HG03060 (cell line): ENCODE data around the gene ERG28.
"Not testable (repeated sequence)": the region's sequence is repeated elsewhere in the genome, so short reads cannot be mapped to it uniquely, and the experiment has no call there.

Experiments
- ATAC-seq: cut with Tn5 transposase; IDR thresholded peaks from one replicate; pipeline ENCODE4 v1.9.1; 2021; ENCODE audit warnings: low read depth, moderate number of reproducible peaks; ENCODE audit not compliant: unreplicated experiment

The ERG28 gene

DNA sequence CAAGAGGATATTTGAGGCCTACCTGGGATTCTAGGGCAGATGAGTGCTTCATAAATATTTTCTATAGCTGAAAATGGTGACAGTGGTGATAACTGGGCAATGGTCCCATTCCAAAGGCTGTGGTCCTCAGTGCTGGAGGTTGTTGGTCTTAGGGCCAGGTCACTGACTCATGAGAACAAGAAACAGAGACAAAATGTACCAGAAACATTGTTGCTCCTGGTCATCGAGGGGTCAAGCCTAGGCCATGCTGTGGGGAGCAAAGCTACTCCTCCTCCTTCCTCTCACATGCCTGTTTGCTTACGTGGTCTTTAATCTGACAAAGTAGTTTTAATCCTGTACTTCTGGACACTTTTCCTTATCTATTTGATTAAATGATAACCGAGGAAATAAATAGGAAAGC, 33.8 kb downstream of the ERG28 start:
- no peak for ATAC-seq

DNA sequence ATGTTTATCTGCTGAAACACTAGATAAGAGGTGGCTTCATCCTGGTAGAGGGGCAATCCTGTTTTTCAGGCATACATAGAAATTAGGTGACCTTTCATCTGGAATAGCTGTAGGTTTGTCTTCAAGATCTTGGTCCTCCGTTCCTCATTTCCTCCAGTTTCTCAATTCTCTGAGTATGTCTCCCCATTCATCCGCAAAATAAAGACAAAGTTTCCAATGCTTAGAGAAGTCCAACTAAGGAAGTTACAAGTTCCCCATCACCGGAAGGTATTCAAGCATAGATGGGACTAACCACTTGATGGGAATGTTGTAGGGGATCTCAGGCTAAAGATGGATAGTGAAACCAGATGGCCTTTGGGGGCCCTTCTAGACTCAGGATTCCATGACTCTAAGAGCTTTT, 34.3 kb downstream of the ERG28 start:
- no peak for ATAC-seq

DNA sequence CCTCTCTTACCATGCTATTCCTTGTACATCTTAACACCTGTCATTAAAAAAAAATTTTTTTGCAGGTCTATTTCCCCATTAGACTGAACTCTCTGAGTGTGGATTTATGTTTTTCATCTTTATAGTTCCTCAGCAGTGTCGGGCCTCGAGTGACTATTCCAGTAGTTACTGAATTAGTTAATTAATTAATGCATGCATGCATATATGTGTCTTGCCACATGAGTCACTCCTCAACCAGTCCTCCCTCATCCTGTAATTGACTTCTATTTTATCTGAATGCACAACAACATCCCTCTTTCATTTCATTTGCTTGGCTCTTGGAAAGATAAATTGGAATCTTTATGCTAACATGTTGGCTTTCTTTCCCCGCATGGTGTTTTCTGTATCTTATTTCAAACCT, 35.6 kb downstream of the ERG28 start:
- ATAC-seq, result no peak

DNA sequence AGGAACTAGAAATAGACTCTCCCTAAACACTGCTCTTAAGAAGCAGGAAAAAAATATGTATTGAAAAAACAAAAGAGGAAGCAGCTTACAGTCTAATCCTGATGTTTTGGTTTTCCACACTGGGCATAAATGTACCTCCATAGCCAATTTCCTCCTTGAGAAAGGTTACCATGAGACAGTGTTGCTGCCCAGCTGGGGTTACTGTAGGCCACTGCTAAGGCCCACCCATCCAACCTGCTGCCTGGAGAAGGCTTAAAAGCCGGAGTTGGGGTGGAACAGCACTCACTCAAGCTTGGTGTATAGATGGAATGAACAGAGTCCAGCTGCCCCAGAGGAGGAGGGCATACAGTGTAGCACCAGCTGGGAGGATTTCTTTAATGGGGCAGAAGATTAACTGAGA, 41.1 kb downstream of the ERG28 start:
- no peak for ATAC-seq

DNA sequence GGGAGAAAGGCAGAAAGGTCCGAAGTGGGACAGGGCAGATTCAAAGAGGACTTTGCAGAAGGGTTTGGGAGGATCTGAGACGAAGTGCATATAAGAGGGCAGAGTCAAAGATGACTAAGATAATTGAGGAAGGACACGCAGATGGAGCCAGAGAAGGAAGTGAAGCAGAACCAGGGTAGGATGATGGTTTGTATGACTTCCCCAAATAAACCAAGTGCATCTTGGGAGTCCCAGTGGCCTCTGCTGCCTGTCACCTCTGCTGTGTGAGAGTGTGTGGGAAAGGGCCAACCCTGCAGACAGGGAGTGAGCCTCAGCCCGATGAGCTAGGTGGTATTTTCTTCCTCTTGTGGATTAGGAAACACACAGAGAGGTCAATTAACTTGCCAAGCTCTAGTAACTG, 45.5 kb downstream of the ERG28 start:
- no peak for ATAC-seq

DNA sequence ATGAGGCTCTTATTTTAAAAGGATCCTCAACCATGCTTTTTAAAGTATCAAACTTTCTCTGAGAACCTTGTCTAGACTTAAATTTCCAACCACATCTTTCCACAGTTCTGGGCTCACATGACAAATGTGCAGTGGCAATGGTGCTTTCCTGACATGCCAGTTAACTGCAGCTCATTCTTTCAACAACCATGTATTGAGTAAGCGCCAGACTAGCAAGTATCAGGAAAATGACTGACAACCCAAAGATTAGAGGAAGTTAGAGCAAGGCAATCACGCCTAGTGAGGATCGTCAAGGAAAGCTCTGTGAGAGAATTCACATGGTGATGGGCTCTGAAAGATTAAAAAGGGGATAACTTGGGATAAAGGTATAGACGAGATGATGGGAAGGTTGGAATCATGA, 46.5 kb downstream of the ERG28 start:
- ATAC-seq, result no peak

DNA sequence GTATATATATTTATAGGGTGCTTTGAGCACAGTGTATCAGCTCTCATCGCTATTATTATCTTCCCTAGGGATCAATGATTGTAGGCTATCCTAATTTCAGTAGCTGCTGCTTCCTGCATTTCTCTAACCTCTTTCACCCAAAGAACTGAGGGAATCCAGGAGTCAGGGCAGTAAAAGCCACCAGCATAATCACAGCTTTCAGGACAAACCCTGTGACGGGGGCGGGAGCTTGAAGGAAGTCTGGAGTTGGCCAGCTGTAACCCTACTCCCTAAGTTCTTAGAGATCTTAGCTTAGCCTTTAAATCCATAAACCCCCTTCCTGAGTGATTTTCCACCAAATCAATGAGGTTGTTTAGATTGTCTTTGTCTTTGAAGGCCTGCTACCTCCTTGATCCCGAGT, 48.5 kb downstream of the ERG28 start:
- no peak for ATAC-seq

DNA sequence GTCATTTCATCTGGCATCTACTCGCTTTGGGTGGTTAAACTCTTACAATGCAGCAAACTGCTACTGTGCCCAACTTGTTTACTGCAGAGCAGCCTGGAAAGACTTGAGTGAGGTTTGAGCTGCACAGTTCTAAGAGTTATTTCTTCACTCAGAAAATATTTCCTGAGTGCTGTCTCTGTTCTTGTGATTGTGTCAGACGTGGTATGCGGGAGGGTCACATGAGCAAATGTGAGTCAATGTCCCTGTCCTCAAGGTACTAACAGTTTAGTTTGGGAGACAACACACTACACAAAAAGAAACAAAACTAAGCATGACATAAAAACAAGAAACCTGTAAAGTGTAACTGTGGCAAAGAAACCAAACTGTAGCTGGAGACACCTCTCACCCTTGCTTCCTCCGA, 49.8 kb downstream of the ERG28 start:
- no peak for ATAC-seq

DNA sequence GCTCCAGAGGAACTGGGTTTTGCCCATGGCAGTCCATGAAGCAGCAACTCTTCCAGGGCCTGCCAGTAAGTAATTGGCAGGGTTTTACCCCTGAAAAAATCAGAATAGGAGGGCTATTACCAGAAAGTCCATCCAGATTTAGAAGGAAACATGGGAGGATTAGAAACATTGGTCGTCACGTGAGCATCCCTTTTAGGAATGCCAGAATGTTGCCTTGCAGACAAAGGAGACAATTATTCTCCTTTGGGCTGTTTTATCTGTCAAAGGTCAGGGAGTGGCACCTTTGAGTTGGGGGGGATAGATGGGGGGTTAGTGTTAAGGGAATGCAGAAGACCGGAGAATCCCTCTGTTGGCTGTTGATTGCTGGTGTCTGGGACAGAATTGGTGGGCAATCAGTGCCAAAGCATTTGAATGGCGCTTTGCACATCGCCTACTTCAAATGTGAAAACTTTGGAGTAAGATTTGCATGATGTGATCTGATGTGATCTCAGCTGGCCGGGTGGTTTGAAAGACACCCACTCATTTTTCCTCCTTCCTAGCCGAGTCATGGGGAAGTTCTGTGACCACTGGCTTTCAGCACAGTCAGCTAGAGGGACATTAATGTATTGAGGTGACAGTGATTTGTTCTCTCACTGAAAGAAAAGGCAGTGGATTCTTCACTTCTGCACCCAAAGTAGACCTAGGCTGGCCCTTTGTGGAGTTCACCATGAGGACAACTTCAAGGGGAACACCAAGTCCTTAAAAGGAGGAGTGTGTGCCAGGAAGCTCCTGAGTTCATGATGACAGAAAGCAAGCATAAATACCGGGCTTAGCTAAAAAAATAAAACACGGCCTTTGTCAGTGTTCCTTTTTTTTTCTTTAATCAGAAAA, 50.8 kb downstream of the ERG28 start:
- ATAC-seq, result no peak

DNA sequence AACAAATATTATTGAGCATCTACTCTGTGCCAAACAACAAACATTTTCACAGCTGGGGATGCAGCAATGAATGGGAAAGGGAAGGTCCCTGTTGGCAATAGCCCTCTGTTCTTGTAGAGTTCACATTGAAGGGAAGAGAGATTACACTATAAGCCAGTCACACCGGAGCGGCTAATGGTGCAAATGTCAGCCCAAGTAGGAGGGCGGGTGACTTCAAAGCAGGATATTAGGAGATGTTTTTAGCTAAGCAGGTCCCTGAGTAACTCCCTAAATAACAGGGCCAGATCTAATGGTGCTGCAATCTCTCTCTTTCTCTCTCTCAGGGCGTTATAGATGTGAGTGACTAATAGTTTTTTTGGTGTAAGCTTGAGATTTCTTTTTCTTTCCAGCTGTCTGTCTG, 51.6 kb downstream of the ERG28 start:
- no peak for ATAC-seq

DNA sequence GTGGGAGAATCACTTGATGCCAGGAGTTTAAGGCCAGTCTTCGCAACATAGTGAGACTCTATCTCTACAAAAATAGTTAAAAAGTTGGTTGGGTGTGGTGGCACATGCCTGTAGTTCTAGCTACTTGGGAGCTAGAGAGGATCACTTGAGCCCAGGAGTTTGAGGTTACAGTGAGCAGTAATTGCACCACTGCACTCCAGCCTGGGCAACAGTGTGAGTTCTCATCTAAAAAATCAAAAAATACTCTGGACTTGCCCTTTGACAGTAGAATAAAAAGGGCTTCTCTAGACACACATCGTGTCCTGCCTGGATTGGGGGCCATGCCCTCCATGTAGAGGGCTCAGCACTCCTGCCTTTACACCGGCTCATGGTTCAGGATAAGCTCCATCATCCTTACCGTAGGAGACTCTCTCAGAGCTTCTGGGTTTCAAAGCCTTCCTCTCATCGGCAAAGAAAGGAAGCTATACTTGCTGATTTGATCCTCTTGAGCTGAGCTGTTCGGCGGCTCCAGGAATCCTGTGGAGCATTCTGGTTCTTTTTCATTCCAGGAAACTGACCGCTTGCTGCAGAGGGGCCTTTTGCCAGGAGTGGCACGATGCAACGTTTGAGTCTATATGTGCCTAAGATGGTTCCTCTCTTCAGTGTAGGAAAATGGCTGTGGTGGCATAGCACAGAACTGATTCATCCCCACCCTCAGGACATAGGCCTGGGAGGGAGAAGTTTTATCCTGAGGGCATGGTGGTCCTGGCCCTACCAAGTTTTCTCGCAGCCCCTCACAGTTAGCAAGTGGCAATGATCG, 52.6 kb downstream of the ERG28 start:
- no peak for ATAC-seq

DNA sequence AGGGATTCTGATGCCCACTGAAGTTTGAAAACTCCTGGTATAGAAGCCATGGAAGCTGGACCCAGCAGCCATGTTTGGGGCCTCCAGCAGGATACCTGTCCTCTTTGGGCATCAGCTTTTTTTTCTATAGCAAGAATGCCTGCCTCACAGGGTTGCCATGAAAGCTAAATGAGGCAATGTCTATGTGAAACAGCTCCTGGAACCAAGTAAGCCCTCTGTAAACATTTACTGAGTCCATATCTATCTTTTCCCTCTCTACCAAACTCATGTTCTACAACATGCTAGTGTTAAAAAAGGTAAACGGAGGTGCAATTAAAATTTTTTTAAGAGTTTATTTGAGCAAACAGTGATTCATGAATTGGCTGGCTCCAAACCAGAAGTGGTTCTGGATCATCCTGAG, 53.6 kb downstream of the ERG28 start:
- no peak for ATAC-seq

DNA sequence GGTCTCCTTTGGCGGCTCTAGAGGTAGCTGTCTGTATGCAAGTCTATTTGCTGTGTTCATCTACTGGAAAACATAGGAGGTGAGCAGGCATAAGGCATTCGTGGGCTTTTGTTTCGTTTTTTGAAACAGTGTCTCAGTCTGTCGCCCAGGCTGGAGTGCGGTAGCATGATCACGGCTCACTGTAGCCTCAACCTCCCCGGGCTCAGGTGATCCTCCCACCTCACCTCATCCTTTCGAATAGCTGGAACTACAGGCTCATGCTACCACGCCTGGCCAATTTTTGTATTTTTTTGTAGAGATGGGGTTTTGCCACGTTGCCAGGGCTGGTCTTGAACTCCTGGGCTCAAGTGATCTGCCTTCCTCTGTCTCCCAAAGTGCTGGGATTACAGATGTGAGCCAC, 54.8 kb downstream of the ERG28 start:
- ATAC-seq, result no peak

DNA sequence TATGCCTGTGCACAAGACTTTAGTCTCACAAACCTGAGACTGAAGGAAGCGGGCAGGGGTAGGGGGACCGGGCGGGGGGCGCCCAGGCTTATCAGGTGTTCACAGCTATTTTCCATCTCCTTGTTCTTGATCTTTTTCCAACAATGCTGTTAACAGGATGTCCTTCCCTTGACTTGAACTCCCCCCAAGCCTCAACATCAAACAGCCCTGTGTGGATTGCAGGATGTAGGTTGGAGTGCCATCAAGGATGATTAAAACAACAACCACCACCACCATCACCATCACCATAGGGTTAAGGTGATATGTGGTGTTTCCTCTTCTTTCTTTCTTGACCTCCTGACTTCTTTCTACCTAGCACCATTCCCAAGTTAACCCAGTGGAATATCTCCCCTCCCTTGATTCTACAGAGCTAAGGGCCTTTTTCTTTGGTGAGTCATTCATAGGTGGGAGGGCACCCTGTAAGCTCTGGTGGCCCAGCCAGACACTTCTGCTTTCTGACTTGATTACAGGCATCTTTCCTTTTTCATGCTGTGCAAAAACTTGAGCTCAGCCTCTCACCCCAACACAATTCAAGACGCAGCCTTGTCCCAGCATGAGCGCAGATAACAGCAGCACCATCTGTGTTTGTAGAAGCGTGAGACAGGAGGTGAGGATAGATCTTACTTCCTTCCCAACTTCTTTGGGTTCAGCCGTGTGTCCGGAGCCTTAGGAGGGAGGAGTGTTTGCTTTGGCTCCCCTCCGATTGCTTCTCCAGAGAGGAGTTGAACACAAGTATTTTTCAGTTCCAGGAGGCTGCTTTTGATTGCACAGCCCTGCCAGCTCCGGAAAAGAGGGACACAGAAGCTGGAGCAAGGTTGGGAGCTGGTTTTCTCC, 55.5 kb downstream of the ERG28 start:
- ATAC-seq, result no peak

DNA sequence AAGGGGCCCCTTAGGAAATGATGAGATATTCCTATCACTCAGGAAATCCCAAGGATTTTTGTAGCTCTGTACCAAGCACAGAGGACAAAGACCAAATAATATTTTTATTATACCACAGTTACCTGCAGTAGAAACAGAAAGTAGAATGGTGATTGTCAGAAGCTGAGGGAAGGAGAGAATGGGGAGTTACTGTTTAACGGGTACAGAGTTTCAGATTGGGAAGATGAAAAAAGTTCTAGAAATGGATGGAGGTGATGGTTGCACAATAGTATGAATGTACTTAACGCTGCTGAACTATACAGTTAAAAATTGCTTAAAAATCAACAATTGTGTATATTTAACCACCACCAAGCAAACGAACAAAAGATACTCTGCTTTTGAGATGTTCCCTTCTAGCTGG, 58.2 kb downstream of the ERG28 start:
- no peak for ATAC-seq

DNA sequence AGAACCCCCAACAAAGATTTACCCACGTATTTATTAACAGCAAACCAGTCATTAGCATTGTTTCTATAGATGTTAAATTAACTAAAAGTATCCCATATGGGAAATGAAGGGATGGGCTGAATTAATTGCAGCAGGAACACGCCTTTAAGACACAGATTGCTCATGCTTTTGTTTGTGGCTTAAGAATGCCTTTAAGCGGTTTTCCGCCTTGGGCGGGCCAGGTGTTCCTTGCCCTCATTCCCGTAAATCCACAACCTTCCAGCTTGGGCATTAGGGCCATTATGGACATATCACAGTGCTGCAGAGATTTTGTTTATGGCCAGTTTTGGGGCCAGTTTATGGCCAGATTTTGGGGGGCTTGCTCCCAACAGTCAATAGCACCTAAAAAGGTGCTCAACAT, 59.6 kb downstream of the ERG28 start:
- ATAC-seq, result not testable (repeated sequence)

DNA sequence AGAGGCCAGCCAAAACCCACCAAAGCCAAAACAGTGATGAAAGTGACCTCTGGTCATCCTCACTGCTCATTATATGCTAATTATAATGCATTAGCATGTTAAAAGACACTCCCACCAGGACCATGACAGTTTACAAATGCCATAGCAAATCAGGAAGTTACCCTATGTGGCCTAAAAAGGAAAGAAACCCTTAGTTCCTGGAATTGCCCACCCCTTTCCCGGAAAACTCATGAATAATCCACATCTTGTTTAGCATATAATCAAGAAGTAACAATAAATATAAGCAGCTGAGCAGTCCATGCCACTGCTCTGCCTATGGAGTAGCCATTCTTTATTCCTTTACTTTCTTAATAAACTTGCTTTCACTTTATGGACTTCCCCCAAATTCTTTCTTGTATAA, 60.6 kb downstream of the ERG28 start:
- ATAC-seq, result not testable (repeated sequence)
